Ovary (tissue), 3 donors: ENCODE data around the gene CELA3A.

Experiments used
- CTCF ChIP-seq, 3 donors: fragments of 450-650 bp in 2 of 3; fragments of 200-600 bp in 1 of 3; IDR thresholded peaks; one replicate each; pipeline versions ENCODE4 v1.5.1 to v1.8.0; 2016 to 2022; ENCODE audit warnings: antibody characterized with exemption in 3 of 3, mild to moderate bottlenecking in 1 of 3
- EP300 ChIP-seq: sonication (generic); formaldehyde crosslinking; IDR thresholded peaks from one replicate; pipeline ENCODE4 v1.6.1; 2017; ENCODE audit warnings: antibody characterized with exemption
- POLR2A ChIP-seq: fragments of 450-650 bp; IDR thresholded peaks from one replicate; pipeline ENCODE4 v1.6.1; 2017; ENCODE audit warnings: antibody characterized with exemption, mild to moderate bottlenecking, moderate library complexity
- donor health status: DM: no; HTN: no; CAD: no.

GRCh38 chr1:21955058-21955457 is 46.4 kb upstream of the CELA3A start:
- TF ChIP-seq CTCF (IDR thresholded peaks at IDR 0.05) (no peak), POLR2A (no peak), EP300 (no peak)
